Gastrocnemius medialis (tissue), 4 donors: ENCODE results near the gene USP51. TPM values are rescaled to one million over a fixed set of nuclear protein-coding genes. Genes with fewer than 3 reads are reported as not detected.
"Not testable (repeated sequence)": the region's sequence is repeated elsewhere in the genome, so short reads cannot be mapped to it uniquely, and the experiment has no call there.

Experiments used
- ATAC-seq, 2 donors: fragments of 150-250 bp; one replicate each; pipeline ENCODE4 v1.9.1; 2016
- DNase-seq, 2 donors: peaks; one replicate each; pipeline ENCODE4 v3.0.0-alpha.2; 2019
- H3K27ac ChIP-seq, 4 donors: fragments of 200-600 bp; sonication (generic); 1 replicate in 1 of 4; 2 replicates in 3 of 4; pipeline ENCODE4 v1.5.1; 2016 to 2018; ENCODE audit warnings: mild to moderate bottlenecking in 2 of 4, moderate library complexity in 1 of 4
- H3K27me3 ChIP-seq, 3 donors: fragments of 200-600 bp; sonication (generic) in 2 of 3; 1 replicate in 1 of 3; 2 replicates in 2 of 3; pipeline versions ENCODE4 v1.5.1 to v1.6.0; 2016 to 2019; ENCODE audit warnings: mild to moderate bottlenecking in 1 of 3, moderate library complexity in 1 of 3
- H3K36me3 ChIP-seq, 2 donors: fragments of 200-600 bp; sonication (generic) in 1 of 2; one replicate each; pipeline ENCODE4 v1.5.1; 2017 to 2018
- H3K4me1 ChIP-seq, 2 donors: fragments of 200-600 bp; sonication (generic) in 1 of 2; one replicate each; pipeline ENCODE4 v1.5.1; 2016 to 2017; ENCODE audit warnings: mild to moderate bottlenecking in 2 of 2
- H3K4me3 ChIP-seq, 4 donors: fragments of 200-600 bp; sonication (generic) in 3 of 4; 1 replicate in 1 of 4; 2 replicates in 3 of 4; pipeline ENCODE4 v1.5.1; 2016 to 2019; ENCODE audit warnings: mild to moderate bottlenecking in 2 of 4
- H3K9me3 ChIP-seq, 3 donors: fragments of 200-600 bp; sonication (generic) in 2 of 3; 1 replicate in 1 of 3; 2 replicates in 2 of 3; pipeline ENCODE4 v1.5.1; 2016 to 2019
- POLR2A ChIP-seq, 2 donors: fragments of 450-650 bp; IDR thresholded peaks; one replicate each; pipeline ENCODE4 v1.6.1; 2017; ENCODE audit warnings: antibody characterized with exemption in 2 of 2, mild to moderate bottlenecking in 2 of 2, moderate library complexity in 2 of 2
- in situ Hi-C, 4 donors: fragments of 200-750 bp; cut with MboI; loops; one replicate each; pipeline versions ENCODE4 v1.15.0 to v1.8.0; 2017; ENCODE audit warnings: low sequenced_read_pairs in 4 of 4
- intact Hi-C: fragments of 100-400 bp; cut with DNase I; formaldehyde crosslinking; loops from one replicate; pipeline ENCODE4 v1.15.1; 2023; ENCODE audit warnings: low total_unique reads
- total RNA-seq, 4 donors: library from RNA; depleted of rRNA; stranded (reverse); fragments of >200 nt; gene quantifications; one replicate each; pipeline versions ENCODE4 v1.1.0 to v1.2.3, GENCODE V29; 2016
- TF ChIP-seq, protein P1 (sequence below), 5 experiments: fragments of 450-650 bp in 3 of 5; fragments of 200-600 bp in 2 of 5; sonication (generic) in 2 of 5; IDR thresholded peaks in 4 of 5; conservative IDR thresholded peaks in 1 of 5; 1 replicate in 4 of 5; 2 replicates in 1 of 5; pipeline ENCODE4 v1.5.1; 2016 to 2019; ENCODE audit warnings: antibody characterized with exemption in 5 of 5, mild to moderate bottlenecking in 3 of 5, moderate library complexity in 3 of 5

The USP51 gene
- total RNA-seq, 4 donors from 2014 or later, result 0.09 to 1.2 (median 0.57) TPM

DNA sequence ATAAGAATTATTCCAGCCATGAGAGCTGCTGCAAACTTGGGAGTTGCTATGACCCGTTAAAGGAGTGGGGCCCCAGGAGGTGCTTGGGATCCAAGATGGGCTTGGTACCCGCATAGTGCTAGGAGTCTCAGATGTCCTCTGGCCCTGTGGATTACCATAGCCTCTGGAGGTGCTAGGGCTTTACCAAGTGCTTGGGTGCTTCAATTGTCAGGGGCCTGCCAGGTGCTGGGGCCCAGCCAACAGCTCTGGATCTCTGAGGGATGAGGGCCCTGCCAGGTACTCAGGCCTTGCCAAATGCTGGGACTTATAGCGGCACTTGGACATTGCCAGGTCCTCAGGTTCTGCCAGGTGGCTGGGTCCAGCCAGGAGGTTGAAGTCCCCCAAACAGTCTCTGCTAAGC, 32.0 kb upstream of the USP51 start:
- no peak overlapping the region for H3K4me3 ChIP-seq
- in situ Hi-C loops, result no loop called here
- no peak overlapping the region for H3K27ac ChIP-seq
- ATAC-seq, result no peak
- no peaks in the 10 kb centered on the region for H3K36me3 ChIP-seq
- H3K4me1 ChIP-seq, result no peaks in the 10 kb centered on the region
- intact Hi-C loops, result no loop called here
- no peak for DNase-seq
- TF ChIP-seq, protein P1, sequence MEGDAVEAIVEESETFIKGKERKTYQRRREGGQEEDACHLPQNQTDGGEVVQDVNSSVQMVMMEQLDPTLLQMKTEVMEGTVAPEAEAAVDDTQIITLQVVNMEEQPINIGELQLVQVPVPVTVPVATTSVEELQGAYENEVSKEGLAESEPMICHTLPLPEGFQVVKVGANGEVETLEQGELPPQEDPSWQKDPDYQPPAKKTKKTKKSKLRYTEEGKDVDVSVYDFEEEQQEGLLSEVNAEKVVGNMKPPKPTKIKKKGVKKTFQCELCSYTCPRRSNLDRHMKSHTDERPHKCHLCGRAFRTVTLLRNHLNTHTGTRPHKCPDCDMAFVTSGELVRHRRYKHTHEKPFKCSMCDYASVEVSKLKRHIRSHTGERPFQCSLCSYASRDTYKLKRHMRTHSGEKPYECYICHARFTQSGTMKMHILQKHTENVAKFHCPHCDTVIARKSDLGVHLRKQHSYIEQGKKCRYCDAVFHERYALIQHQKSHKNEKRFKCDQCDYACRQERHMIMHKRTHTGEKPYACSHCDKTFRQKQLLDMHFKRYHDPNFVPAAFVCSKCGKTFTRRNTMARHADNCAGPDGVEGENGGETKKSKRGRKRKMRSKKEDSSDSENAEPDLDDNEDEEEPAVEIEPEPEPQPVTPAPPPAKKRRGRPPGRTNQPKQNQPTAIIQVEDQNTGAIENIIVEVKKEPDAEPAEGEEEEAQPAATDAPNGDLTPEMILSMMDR (IDR thresholded peaks at IDR 0.05 in 4 of 5, conservative IDR thresholded peaks at IDR 0.05 in 1 of 5), result no peak
- TF ChIP-seq POLR2A (IDR thresholded peaks at IDR 0.05), result no peak
- H3K9me3 ChIP-seq, result no peaks in the 10 kb centered on the region
- H3K27me3 ChIP-seq, result no peaks in the 10 kb centered on the region

DNA sequence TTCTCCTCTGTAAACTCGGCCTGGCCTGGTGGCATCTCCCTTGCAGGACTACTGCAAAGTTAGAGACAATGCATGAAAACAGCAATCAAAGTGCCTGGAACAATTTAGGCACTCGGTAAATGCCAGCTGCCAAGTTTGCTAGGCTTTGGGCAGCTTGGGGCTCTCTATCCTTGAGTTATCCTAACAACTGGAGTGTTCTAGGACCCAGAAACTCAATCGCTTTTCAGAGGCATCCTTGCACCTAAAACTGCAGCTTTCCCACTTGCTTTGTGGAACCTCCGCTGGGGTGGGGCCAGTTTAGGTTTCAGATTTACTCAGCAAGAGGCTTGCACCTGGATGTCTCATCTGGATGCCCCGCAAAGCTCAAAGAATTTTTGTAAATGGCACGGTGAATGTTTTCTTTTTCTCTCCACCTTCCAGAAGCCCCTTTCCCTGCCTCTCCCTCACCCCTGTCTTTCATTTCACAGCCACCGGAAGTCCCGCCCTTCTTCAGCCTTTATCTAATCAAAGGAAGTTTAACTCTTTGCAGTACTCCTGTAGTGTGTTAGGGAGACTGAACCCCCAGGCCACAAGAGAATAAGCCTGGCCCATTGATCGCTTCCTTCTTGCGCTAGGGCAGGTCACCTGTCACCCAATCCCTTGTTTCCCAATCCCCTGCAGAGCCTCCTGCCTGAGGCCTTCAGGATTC, 27.3 kb upstream of the USP51 start:
- in situ Hi-C loops, intact Hi-C loops, H3K27ac ChIP-seq, ATAC-seq, H3K4me3 ChIP-seq, H3K9me3 ChIP-seq, H3K4me1 ChIP-seq, H3K36me3 ChIP-seq, DNase-seq, H3K27me3 ChIP-seq: not testable (repeated sequence)

GRCh38 chrX:55513045-55513737, 23.5 kb upstream of the USP51 start:
- H3K36me3 ChIP-seq, in situ Hi-C loops, H3K4me3 ChIP-seq, DNase-seq, ATAC-seq, H3K27ac ChIP-seq, H3K27me3 ChIP-seq, intact Hi-C loops, H3K4me1 ChIP-seq, H3K9me3 ChIP-seq: not testable (repeated sequence)

DNA sequence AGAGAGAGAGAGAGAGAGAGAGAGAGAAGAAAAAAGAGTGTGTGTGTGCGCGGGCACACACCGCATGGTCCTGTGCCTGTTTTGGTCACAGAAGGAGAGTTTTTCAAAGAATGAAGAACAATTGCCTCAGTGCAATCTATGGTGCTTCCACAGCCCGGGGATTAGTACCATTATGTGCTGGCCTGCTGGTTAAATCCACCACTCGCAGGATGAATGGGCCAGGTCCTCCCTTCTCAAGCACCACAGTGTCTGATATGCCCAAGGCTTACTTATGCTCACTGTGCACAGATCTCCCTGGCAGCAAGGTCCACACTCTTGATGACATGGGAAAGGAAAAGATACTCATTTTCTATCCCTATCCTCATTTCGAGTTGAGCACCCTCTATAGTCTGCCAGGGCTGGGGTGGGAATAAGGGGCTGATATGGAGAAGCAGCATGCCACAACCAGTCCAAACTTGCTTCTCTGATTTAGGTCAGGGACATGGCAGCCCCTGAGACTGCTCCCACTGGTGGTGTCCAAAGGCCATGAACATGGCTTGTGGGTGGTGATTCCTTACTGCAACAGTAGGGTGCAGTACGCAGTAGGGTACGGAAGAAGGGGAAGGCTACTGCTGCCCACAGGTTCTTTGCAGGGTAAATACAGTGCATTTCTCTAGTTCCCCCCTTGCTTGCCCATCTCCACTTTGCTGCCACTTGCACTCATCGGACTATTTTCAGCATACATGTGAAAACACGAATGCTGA, 18.9 kb upstream of the USP51 start:
- intact Hi-C loops, H3K27ac ChIP-seq, in situ Hi-C loops, H3K36me3 ChIP-seq, DNase-seq, ATAC-seq, H3K9me3 ChIP-seq, H3K27me3 ChIP-seq, H3K4me1 ChIP-seq, H3K4me3 ChIP-seq: not testable (repeated sequence)

- H3K36me3 ChIP-seq, H3K27ac ChIP-seq, DNase-seq, H3K4me3 ChIP-seq, H3K4me1 ChIP-seq, ATAC-seq, H3K9me3 ChIP-seq, intact Hi-C loops, H3K27me3 ChIP-seq, in situ Hi-C loops: not testable (repeated sequence)
Observed at GRCh38 chrX:55507699-55508098, 18.1 kb upstream of the USP51 start.

GRCh38 chrX:55507010-55507409, 17.4 kb upstream of the USP51 start:
- in situ Hi-C loops, DNase-seq, H3K9me3 ChIP-seq, H3K27me3 ChIP-seq, ATAC-seq, H3K4me1 ChIP-seq, H3K36me3 ChIP-seq, intact Hi-C loops, H3K27ac ChIP-seq, H3K4me3 ChIP-seq: not testable (repeated sequence)

DNA sequence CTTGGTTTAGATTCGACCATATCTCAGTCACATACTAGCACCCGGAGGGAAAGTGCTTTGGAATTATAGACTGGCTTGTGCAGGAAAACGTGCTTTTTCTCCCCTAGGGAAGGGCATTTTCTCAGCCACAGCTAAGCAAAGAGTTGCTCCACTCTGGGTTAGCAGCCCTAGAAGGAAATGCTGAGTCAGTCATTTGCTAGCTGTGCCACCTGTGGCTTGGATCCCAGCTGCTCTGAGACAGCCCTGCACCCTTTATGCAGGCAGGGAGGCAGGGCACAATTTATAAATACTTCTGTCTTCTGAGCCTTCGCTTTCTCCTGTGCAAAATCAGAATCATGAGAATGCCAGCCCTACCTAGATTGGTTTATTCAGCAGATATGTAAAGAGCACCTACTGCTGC, 1.3 kb upstream of the USP51 start:
- Histone ChIP-seq H3K27me3 (no peaks in the 10 kb centered on the region), H3K4me3 (no peak overlapping the region), H3K9me3 (no peaks in the 10 kb centered on the region), H3K36me3 (no peaks in the 10 kb centered on the region), H3K4me1 (no peaks in the 10 kb centered on the region), H3K27ac (no peak overlapping the region)
- no peak for ATAC-seq
- in situ Hi-C loops, result loop anchor here in 1 of 4 donors (25.0 kb wide), 1 partner anchor 221 kb away; the partner anchor contains the start of gene RRAGB
- intact Hi-C loops, result no loop called here
- no peak for DNase-seq
- no peak for TF ChIP-seq POLR2A (IDR thresholded peaks at IDR 0.05)
- TF ChIP-seq, protein P1 (IDR thresholded peaks at IDR 0.05 in 4 of 5, conservative IDR thresholded peaks at IDR 0.05 in 1 of 5), result no peak
